HepG2 (cell line): ENCODE results near the gene EIF2B1. TPM values are rescaled to one million over a fixed set of nuclear protein-coding genes. Genes with fewer than 3 reads are reported as not detected.
"Not testable (repeated sequence)": the region's sequence is repeated elsewhere in the genome, so short reads cannot be mapped to it uniquely, and the experiment has no call there.

ENCODE experiments used
- ATAC-seq: fragments of 200-7000 bp; cut with Tn5 transposase; 3 replicates; pipeline ENCODE4 v1.9.1; 2020; ENCODE audit warnings: mild to moderate bottlenecking, moderate library complexity
- BruUV-seq: library from RNA; stranded (reverse); fragments of 400-500 nt; replicated peaks from 2 replicates; lab custom pipeline; 2021; lab: Mats Ljungman, UMichigan
- CTCF ChIA-PET: fragments of 300-600 bp; formaldehyde crosslinking; extraction: SDS; loops from one replicate; lab custom pipeline; 2021; ENCODE audit warnings: low total read pairs, inconsistent platforms, low intra/inter-chr PET ratio; lab: Yijun Ruan, JAX
- POLR2A ChIA-PET: fragments of 350-600 bp; sonication (Branson Sonifier 250); formaldehyde crosslinking; loops from one replicate; lab custom pipeline; 2020; ENCODE audit warnings: antibody characterized with exemption, inconsistent platforms; lab: Yijun Ruan, JAX
- DNase-seq: peaks from one replicate; pipeline ENCODE4 v3.0.0-alpha.2; 2015; ENCODE audit warnings: low spot score
- FAIRE-seq: peaks from 3 replicates; lab custom pipeline; 2011; peaks lifted over from hg19 to GRCh38; lab: Jason Lieb, UNC
- H2AFZ ChIP-seq: one replicate; pipeline ENCODE4 v1.6.1; 2011; ENCODE audit warnings: low read length, inconsistent platforms
- H3K27ac ChIP-seq: fragments of 300-600 bp; 3 replicates; pipeline ENCODE4 v1.8.0; 2011; ENCODE audit warnings: mixed run types, mild to moderate bottlenecking, mixed read lengths, low read length, inconsistent platforms; ENCODE audit not compliant: insufficient read depth; ENCODE audit errors: extremely low read length
- H3K27me3 ChIP-seq, 2 experiments: fragments of 200-600 bp in 1 of 2; 2 replicates in 1 of 2; 3 replicates in 1 of 2; pipeline versions ENCODE4 v1.6.0 to v1.8.0; 2011; ENCODE audit warnings: low read length in 2 of 2, mild to moderate bottlenecking in 2 of 2, moderate library complexity in 2 of 2, inconsistent platforms in 1 of 2; ENCODE audit not compliant: insufficient read depth in 2 of 2, control insufficient read depth in 1 of 2
- H3K36me3 ChIP-seq, 2 experiments: fragments of 200-600 bp in 1 of 2; replicated peaks in 1 of 2; 2 replicates in 1 of 2; 3 replicates in 1 of 2; pipeline versions ENCODE4 v1.5.1 to v1.8.0; 2011; ENCODE audit warnings: low read length in 2 of 2, inconsistent platforms in 1 of 2; ENCODE audit not compliant: insufficient read depth in 2 of 2, control insufficient read depth in 1 of 2
- H3K4me1 ChIP-seq: 2 replicates; pipeline ENCODE4 v1.5.1; 2012; ENCODE audit warnings: low read length, inconsistent platforms; ENCODE audit not compliant: insufficient read depth
- H3K4me2 ChIP-seq: 2 replicates; pipeline ENCODE4 v1.6.0; 2011; ENCODE audit warnings: low read depth, low read length, inconsistent platforms
- H3K4me3 ChIP-seq, 3 experiments: fragments of 200-600 bp in 1 of 3; sonication (generic), shearing (Covaris generic) in 1 of 3; replicated peaks in 1 of 3; 2 replicates each; pipeline ENCODE4 v1.5.1; 2011 to 2016; ENCODE audit warnings: low read length in 3 of 3, inconsistent platforms in 2 of 3, low read depth in 2 of 3, mild to moderate bottlenecking in 2 of 3, control low read depth in 1 of 3, mixed read lengths in 1 of 3; ENCODE audit not compliant: insufficient read depth in 1 of 3
- H3K79me2 ChIP-seq: one replicate; pipeline ENCODE4 v1.6.1; 2011; ENCODE audit warnings: low read length, inconsistent platforms; ENCODE audit not compliant: insufficient read depth
- H3K9ac ChIP-seq: 2 replicates; pipeline ENCODE4 v1.6.0; 2011; ENCODE audit warnings: mild to moderate bottlenecking, low read depth, low read length, inconsistent platforms; ENCODE audit not compliant: insufficient read depth
- H3K9me3 ChIP-seq: 2 replicates; pipeline ENCODE4 v1.5.1; 2012; ENCODE audit warnings: mild to moderate bottlenecking, low read length
- H4K20me1 ChIP-seq: 2 replicates; pipeline ENCODE4 v1.6.0; 2011; ENCODE audit warnings: inconsistent platforms, mild to moderate bottlenecking, low read length, moderate library complexity; ENCODE audit not compliant: insufficient read depth
- ADNP ChIP-seq: sonication (generic); formaldehyde crosslinking; IDR thresholded peaks from 2 replicates; pipeline ENCODE4 v1.4.0; 2020; ENCODE audit warnings: missing genetic modification reagents
- SMAD9 ChIP-seq: sonication (generic); formaldehyde crosslinking; IDR thresholded peaks from 2 replicates; pipeline ENCODE4 v1.5.1; 2020; ENCODE audit warnings: mild to moderate bottlenecking, missing genetic modification reagents
- ZNF121 ChIP-seq: sonication (generic); formaldehyde crosslinking; IDR thresholded peaks from 2 replicates; pipeline ENCODE4 v1.5.0; 2020; ENCODE audit warnings: mild to moderate bottlenecking, missing genetic modification reagents
- ZNF550 ChIP-seq: sonication (generic); formaldehyde crosslinking; IDR thresholded peaks from 2 replicates; pipeline ENCODE4 v1.4.0; 2020; ENCODE audit warnings: mild to moderate bottlenecking, missing genetic modification reagents, borderline replicate concordance
- ZNF564 ChIP-seq: sonication (generic); formaldehyde crosslinking; IDR thresholded peaks from 2 replicates; pipeline ENCODE4 v1.8.1; 2023; ENCODE audit warnings: mild to moderate bottlenecking, missing genetic modification reagents
- ZNF570 ChIP-seq: sonication (generic); formaldehyde crosslinking; IDR thresholded peaks from 2 replicates; pipeline ENCODE4 v1.4.0; 2020; ENCODE audit warnings: mild to moderate bottlenecking, missing genetic modification reagents, borderline replicate concordance
- ZSCAN20 ChIP-seq: sonication (generic); formaldehyde crosslinking; IDR thresholded peaks from 2 replicates; pipeline ENCODE4 v1.4.0; 2020; ENCODE audit warnings: missing genetic modification reagents, mild to moderate bottlenecking, borderline replicate concordance
- WGBS: methylation state at CpG from one replicate; pipeline ENCODE4 v1.1.6; 2017; ENCODE audit warnings: low lambda C conversion rate; 5-methylcytosine and 5-hydroxymethylcytosine counted together
- in situ Hi-C: cut with HindIII; loops from 2 replicates; pipeline ENCODE4 v1.10.0; 2017; ENCODE audit warnings: low pct_unique_long_range_greater_than_20kb; ENCODE audit not compliant: extremely low pct_ligation_motif_present
- intact Hi-C: fragments of 100-400 bp; cut with micrococcal nuclease; formaldehyde crosslinking; loops from one replicate; pipeline ENCODE4 v1.10.0; 2022; ENCODE audit not compliant: unreplicated experiment
- polyA plus RNA-seq, 8 experiments: library from polyadenylated mRNA; depleted of rRNA in 3 of 8; stranded (reverse) in 7 of 8; unstranded in 1 of 8; fragments of >200 nt; fragmentation: Illumina TruSeq in 4 of 8; extraction: Trizol in 4 of 8; gene quantifications; 2 replicates each; pipeline versions ENCODE4 v1.2.1 to v1.2.3, GENCODE V29; 2011 to 2016; ENCODE audit warnings: low read depth in 4 of 8, missing spikeins in 1 of 8, mixed read lengths in 1 of 8; ENCODE audit not compliant: insufficient read depth in 1 of 8
- total RNA-seq, 5 experiments: library from RNA; depleted of rRNA; stranded (reverse); fragments of >200 nt; fragmentation: Illumina TruSeq; extraction: Trizol; gene quantifications; 2 replicates each; pipeline ENCODE4 v1.2.3, GENCODE V29; 2016; ENCODE audit warnings: low read depth in 1 of 5

Gene EIF2B1
- total and polyA plus RNA-seq, 2 of the 13 experiments (the other 11 are each of a cell fraction or from before 2014, with no cell fraction given): 18.7 to 37.4 TPM

DNA sequence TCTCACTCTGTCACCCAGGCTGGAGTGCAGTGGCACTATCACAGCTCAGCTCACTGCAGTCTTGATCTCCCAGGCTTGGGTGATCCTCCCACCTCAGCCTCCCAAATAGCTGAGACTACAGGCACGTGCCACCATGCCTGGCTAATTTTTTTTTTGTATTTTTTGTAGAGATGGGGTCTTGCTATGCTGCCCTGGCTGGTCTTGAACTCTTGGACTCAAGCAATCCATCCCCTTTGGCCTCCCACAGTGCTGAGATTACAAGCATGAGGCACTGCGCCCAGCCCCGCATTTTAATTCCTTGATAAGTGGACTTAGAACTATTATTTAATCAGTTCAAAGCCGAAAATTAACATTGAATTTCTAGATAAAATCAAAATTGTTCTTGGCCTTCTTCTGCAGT, 54.7 kb downstream of the EIF2B1 start:
- H3K27ac ChIP-seq, CTCF ChIA-PET, H2AFZ ChIP-seq, H3K4me3 ChIP-seq, H3K9ac ChIP-seq, intact Hi-C loops, DNase-seq, ATAC-seq, H3K9me3 ChIP-seq, in situ Hi-C loops, H3K27me3 ChIP-seq, H3K36me3 ChIP-seq, BruUV-seq, FAIRE-seq, H3K4me2 ChIP-seq, H4K20me1 ChIP-seq: not testable (repeated sequence)
- Histone ChIP-seq H3K4me1 (peaks cover 12% of the 10 kb centered on the region), H3K79me2 (peaks cover 13% of the 10 kb centered on the region)
- WGBS: 98% methylated on average over 4 of the region's 4 CpGs
- peak; percentile 70 for TF ChIP-seq ZNF121 (CRISPR knock-in tag)
- POLR2A ChIA-PET: interaction anchor here (1.0 kb wide), 1 partner anchor 17 kb away, joined by 6 read pairs; no protein-coding TSS in a partner anchor

DNA sequence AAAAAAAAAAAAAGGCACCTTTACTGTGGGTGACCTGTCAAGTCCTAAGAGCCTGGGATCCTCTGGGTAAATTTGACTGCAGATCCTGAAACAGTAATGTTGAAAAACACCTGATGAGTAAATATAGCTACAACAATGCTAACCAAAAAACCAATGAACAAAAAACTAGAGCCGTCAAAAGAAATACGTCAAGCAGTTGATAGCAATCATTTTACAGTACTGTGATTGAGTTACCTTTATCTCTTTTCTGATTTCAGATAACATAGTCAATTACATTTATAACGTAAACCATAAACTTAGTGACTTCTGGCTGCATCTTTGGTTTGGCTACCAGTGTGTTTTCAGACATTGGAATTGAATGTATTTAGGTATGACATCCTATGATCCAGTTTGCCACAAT, 55.2 kb downstream of the EIF2B1 start:
- BruUV-seq: no TSS peak
- in situ Hi-C loops: no loop called here
- ATAC-seq: no peak
- FAIRE-seq: no peak
- no peak overlapping the region for H3K4me2 ChIP-seq
- H3K79me2 ChIP-seq: peaks cover 11% of the 10 kb centered on the region
- no peaks in the 10 kb centered on the region for H3K27me3 ChIP-seq
- POLR2A ChIA-PET: interaction anchor here (1.0 kb wide), 1 partner anchor 18 kb away, joined by 6 read pairs; no protein-coding TSS in a partner anchor
- peaks cover 12% of the 10 kb centered on the region for H3K4me1 ChIP-seq
- no peak overlapping the region for H3K4me3 ChIP-seq
- TF ChIP-seq ZNF570 (CRISPR knock-in tag) (no peak), SMAD9 (CRISPR knock-in tag) (no peak), ZNF550 (CRISPR knock-in tag) (no peak), ZNF564 (CRISPR knock-in tag) (no peak), ADNP (no peak), ZSCAN20 (CRISPR knock-in tag) (no peak)
- CTCF ChIA-PET: no interaction called here
- no peak overlapping the region for H3K9ac ChIP-seq
- WGBS: 98% methylated on average over 3 of the region's 3 CpGs
- no peak overlapping the region for H2AFZ ChIP-seq
- no peak for DNase-seq
- H3K27ac ChIP-seq: no peak overlapping the region
- no peaks in the 10 kb centered on the region for H3K9me3 ChIP-seq
- H3K36me3 ChIP-seq: no peaks in the 10 kb centered on the region
- H4K20me1 ChIP-seq: no peaks in the 10 kb centered on the region
- intact Hi-C loops: no loop called here
